ENCODE results near the gene SLC35D1. TPM values are rescaled to one million over a fixed set of nuclear protein-coding genes. Genes with fewer than 3 reads are reported as not detected.

The SLC35D1 gene
- total RNA-seq, 1 donor from 2014 or later: 3.7 TPM

DNA sequence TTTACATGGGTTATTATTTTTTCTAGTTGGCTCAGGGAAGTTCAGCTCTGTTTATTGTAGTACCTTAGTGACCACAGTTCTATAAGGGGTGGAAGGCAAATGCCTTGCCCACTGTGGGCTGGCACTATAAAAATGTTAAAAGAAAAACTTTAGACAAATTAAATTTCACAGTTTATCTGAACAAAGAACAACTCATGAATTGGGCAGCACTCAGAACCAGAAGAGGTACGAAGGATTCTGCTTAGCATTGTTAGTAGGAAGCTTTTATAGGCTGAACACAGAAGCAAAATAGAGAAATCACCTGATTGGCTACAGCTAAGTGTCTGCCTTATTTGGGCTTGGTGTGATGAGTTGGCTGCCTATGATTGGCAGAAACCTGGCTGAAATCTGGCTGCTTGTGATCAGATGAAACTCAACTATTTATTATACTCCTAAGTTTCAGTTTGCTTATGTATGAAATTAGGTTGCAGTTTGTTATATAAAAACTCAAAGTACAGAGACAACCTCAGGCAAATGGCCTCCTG lies 35.8 kb upstream of the SLC35D1 start:
- Histone ChIP-seq H3K36me3 (no peaks in the 10 kb centered on the region), H3K9me3 (no peaks in the 10 kb centered on the region), H3K4me3 (no peak overlapping the region), H3K27ac (no peak overlapping the region), H3K27me3 (no peaks in the 10 kb centered on the region), H3K4me1 (no peaks in the 10 kb centered on the region)
- TF ChIP-seq, protein P1, sequence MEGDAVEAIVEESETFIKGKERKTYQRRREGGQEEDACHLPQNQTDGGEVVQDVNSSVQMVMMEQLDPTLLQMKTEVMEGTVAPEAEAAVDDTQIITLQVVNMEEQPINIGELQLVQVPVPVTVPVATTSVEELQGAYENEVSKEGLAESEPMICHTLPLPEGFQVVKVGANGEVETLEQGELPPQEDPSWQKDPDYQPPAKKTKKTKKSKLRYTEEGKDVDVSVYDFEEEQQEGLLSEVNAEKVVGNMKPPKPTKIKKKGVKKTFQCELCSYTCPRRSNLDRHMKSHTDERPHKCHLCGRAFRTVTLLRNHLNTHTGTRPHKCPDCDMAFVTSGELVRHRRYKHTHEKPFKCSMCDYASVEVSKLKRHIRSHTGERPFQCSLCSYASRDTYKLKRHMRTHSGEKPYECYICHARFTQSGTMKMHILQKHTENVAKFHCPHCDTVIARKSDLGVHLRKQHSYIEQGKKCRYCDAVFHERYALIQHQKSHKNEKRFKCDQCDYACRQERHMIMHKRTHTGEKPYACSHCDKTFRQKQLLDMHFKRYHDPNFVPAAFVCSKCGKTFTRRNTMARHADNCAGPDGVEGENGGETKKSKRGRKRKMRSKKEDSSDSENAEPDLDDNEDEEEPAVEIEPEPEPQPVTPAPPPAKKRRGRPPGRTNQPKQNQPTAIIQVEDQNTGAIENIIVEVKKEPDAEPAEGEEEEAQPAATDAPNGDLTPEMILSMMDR (IDR thresholded peaks at IDR 0.05): no peak
- no peak for DNase-seq (ENCODE audit: low spot score in 2 of 2)
- intact Hi-C loops (cut with DNase I): no loop called here

DNA sequence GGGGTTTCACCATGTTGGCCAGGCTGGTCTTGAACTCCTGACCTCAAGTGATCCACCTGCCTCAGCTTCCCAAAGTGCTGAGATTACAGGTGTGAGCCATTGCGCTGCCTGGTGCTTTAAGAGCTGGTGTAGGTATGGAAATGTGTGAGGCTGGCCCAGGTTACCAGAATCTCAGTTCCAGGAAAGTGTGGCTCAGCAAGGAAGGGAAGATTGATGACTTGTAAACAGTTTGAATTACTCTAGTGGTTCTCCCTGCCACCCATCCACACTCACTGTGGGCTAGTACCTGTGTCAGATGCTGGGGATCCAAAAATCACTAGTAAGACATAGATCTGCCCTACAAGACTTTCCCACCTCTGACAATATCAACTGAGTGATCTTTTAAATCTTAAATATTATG lies 34.5 kb upstream of the SLC35D1 start:
- intact Hi-C loops (cut with DNase I): no loop called here
- Histone ChIP-seq H3K36me3 (no peaks in the 10 kb centered on the region), H3K27me3 (no peaks in the 10 kb centered on the region), H3K9me3 (no peaks in the 10 kb centered on the region), H3K4me3 (no peak overlapping the region), H3K27ac (no peak overlapping the region), H3K4me1 (no peaks in the 10 kb centered on the region)
- TF ChIP-seq, protein P1 (IDR thresholded peaks at IDR 0.05): no peak
- no peak for DNase-seq (ENCODE audit: low spot score in 2 of 2)

DNA sequence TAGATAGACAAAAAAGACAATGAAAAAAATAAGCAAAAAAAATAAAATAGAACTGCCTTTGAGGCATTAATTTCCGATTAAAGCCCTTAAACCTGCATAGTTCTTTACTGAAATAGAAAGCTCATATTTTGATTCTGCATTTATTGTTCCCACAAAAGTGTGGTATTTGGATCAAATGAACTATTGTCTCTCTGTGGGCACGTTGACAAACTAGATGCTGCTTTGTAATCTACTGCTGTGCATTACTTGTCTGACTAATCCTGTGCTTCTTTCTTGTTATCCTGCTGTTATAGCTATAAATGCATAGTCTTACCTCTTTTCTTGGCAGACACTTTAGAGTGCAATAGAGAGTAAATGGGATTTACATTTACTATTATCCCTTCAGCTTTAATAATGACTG lies 31.4 kb upstream of the SLC35D1 start:
- Histone ChIP-seq H3K27ac (no peak overlapping the region), H3K36me3 (no peaks in the 10 kb centered on the region), H3K27me3 (no peaks in the 10 kb centered on the region), H3K9me3 (no peaks in the 10 kb centered on the region), H3K4me3 (no peak overlapping the region), H3K4me1 (no peaks in the 10 kb centered on the region)
- TF ChIP-seq, protein P1 (IDR thresholded peaks at IDR 0.05): no peak
- no peak for DNase-seq (ENCODE audit: low spot score in 2 of 2)
- intact Hi-C loops (cut with DNase I): no loop called here

DNA sequence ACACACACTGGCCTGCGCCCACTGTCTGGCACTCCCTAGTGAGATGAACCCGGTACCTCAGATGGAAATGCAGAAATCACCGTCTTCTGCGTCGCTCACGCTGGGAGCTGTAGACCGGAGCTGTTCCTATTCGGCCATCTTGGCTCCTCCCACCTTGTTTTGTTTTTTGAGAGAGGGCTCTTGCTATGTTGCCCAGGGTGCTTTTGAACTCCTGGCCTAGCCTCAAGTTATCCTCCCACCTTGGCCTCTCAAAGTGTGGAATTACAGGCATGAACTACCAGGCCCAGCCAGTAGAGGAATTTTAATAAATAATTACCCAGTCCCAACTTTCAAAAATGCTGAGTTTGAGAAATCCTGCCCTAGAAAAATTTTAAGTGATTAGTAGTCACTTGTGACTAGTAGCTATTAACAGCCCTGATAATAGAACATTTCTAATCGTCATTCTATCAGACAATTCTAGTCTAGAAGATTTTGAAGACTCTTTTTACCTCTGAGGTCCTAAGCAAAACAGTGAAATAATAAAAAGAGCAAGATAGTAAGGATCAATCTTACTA lies 30.9 kb upstream of the SLC35D1 start:
- Histone ChIP-seq H3K4me3 (no peak overlapping the region), H3K9me3 (no peaks in the 10 kb centered on the region), H3K27me3 (no peaks in the 10 kb centered on the region), H3K36me3 (no peaks in the 10 kb centered on the region), H3K4me1 (no peaks in the 10 kb centered on the region), H3K27ac (no peak overlapping the region)
- intact Hi-C loops (cut with DNase I): no loop called here
- TF ChIP-seq, protein P1 (IDR thresholded peaks at IDR 0.05): no peak
- DNase-seq (ENCODE audit: low spot score in 2 of 2): no peak

DNA sequence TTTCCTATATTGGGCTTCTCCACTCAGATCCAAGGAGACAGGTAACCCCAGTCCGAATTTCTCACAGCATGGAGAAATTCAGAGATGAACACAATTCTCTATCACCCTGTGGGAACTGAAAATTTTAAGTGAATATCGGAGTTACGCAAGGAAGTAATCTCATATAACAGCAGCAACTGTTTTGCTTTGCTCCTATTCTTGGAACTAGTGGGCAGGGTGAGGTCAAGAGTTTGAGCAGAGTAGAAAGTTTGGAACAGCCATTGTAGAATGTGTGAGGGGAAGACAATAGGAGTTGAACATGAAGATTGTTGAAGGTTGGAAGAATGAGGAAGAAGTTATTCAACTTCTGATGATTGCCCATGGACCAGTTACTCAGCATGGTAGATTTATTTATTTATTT lies 24.3 kb upstream of the SLC35D1 start:
- no peak overlapping the region for H3K4me3 ChIP-seq
- H3K4me1 ChIP-seq: no peaks in the 10 kb centered on the region
- intact Hi-C loops (cut with DNase I): no loop called here
- H3K27ac ChIP-seq: no peak overlapping the region
- DNase-seq (ENCODE audit: low spot score in 2 of 2): no peak
- H3K9me3 ChIP-seq: no peaks in the 10 kb centered on the region
- H3K27me3 ChIP-seq: no peaks in the 10 kb centered on the region
- no peaks in the 10 kb centered on the region for H3K36me3 ChIP-seq
- TF ChIP-seq, protein P1 (IDR thresholded peaks at IDR 0.05): no peak

DNA sequence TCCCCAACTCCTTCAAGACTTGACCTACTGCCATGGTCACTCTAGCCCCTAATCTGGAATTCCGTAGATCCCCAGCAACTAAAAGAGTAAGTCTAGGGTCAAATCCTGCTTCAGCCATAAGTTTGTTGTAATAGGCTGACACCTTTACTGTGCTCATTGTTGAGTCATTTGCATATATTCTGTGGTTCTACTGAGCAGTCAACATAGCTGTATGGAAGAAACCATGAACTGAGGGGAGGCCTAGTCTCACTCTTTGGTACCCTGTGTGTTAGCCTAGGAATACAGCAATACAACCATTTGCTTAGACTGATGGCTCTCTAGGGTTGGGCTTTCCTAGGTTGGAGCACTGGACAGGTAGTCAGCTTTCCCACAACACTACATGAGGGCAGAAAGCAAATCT lies 23.6 kb upstream of the SLC35D1 start:
- intact Hi-C loops (cut with DNase I): no loop called here
- no peak for DNase-seq (ENCODE audit: low spot score in 2 of 2)
- H3K4me1 ChIP-seq: no peaks in the 10 kb centered on the region
- no peak overlapping the region for H3K4me3 ChIP-seq
- H3K9me3 ChIP-seq: peaks cover 0 to 3% of the 10 kb centered on the region in 2 donors
- H3K36me3 ChIP-seq: no peaks in the 10 kb centered on the region
- TF ChIP-seq, protein P1 (IDR thresholded peaks at IDR 0.05): no peak
- H3K27me3 ChIP-seq: no peaks in the 10 kb centered on the region
- H3K27ac ChIP-seq: no peak overlapping the region

Data from ascending aorta (tissue), 2 donors.